ENCODE results near the gene DST.

DNA sequence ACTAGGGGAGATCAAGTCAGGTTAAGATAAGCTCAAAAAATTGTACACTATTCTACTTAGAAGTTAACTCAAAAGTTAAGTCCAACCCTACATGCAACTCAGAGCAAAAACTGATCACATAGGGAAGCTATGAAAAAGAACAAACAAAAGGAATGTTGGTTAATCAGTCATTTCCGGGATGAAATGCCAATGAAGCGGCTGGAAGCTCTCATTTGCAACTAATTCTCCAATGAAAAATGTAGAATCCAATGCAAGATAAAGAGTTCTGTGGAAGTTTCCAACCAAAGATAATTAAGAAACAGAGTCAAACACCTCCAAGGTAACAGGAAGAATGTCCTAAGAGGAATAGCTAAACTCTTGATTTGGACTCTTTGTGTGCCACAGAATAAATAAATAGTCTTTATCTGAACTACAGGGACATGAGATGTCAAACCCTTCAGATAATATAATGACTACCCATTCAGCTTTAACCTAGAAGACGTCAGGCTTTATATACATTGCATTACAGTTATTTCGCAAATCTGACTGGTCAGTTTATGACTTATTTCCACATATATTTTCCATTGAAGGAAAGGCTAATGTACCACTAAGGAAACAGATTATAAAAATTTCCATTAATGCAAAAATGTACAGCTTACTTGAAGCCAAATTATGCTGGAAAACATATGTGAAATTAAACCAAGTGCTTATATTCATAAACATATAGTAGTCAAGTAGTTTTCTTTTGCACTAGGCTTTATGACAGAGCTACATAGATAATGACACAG, 48.0 kb upstream of the DST start:
- TF ChIP-seq EZH2 (optimal IDR thresholded peaks at IDR 0.05; ENCODE audit: low read depth, low read length), result no peak
- TF ChIP-seq, protein P1, sequence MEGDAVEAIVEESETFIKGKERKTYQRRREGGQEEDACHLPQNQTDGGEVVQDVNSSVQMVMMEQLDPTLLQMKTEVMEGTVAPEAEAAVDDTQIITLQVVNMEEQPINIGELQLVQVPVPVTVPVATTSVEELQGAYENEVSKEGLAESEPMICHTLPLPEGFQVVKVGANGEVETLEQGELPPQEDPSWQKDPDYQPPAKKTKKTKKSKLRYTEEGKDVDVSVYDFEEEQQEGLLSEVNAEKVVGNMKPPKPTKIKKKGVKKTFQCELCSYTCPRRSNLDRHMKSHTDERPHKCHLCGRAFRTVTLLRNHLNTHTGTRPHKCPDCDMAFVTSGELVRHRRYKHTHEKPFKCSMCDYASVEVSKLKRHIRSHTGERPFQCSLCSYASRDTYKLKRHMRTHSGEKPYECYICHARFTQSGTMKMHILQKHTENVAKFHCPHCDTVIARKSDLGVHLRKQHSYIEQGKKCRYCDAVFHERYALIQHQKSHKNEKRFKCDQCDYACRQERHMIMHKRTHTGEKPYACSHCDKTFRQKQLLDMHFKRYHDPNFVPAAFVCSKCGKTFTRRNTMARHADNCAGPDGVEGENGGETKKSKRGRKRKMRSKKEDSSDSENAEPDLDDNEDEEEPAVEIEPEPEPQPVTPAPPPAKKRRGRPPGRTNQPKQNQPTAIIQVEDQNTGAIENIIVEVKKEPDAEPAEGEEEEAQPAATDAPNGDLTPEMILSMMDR (IDR thresholded peaks at IDR 0.05; ENCODE audit: low read length), result no peak
